Measurements from ENCODE around the gene RPTOR.
"Not testable (repeated sequence)": the region's sequence is repeated elsewhere in the genome, so short reads cannot be mapped to it uniquely, and the experiment has no call there.

The RPTOR gene

GRCh38 chr17:80512233-80512632 lies 32.4 kb upstream of the RPTOR start:
- no peak for DNase-seq (ENCODE audit: low spot score)

- no peak for DNase-seq (ENCODE audit: low spot score)
Measured at GRCh38 chr17:80513201-80513600, 31.4 kb upstream of the RPTOR start.

- DNase-seq (ENCODE audit: low spot score): no peak
Measured at GRCh38 chr17:80513892-80514291, 30.7 kb upstream of the RPTOR start.

GRCh38 chr17:80516171-80516932 lies 28.3 kb upstream of the RPTOR start:
- DNase-seq (ENCODE audit: low spot score): no peak

- DNase-seq (ENCODE audit: low spot score): no peak
Measured at GRCh38 chr17:80517641-80518040, 27.0 kb upstream of the RPTOR start.

GRCh38 chr17:80518392-80518791 lies 26.2 kb upstream of the RPTOR start:
- no peak for DNase-seq (ENCODE audit: low spot score)

GRCh38 chr17:80519091-80519781 lies 25.4 kb upstream of the RPTOR start:
- DNase-seq (ENCODE audit: low spot score): no peak

GRCh38 chr17:80520810-80521455 lies 23.7 kb upstream of the RPTOR start:
- DNase-seq (ENCODE audit: low spot score): no peak

GRCh38 chr17:80523054-80523744 lies 21.4 kb upstream of the RPTOR start:
- DNase-seq (ENCODE audit: low spot score): no peak

- no peak for DNase-seq (ENCODE audit: low spot score)
Measured at GRCh38 chr17:80523956-80524712, 20.5 kb upstream of the RPTOR start.

- no peak for DNase-seq (ENCODE audit: low spot score)
Measured at GRCh38 chr17:80526116-80526910, 18.3 kb upstream of the RPTOR start.

GRCh38 chr17:80527016-80527645 lies 17.5 kb upstream of the RPTOR start:
- DNase-seq (ENCODE audit: low spot score): no peak

GRCh38 chr17:80528536-80528935 lies 16.1 kb upstream of the RPTOR start:
- DNase-seq (ENCODE audit: low spot score): no peak

- no peak for DNase-seq (ENCODE audit: low spot score)
Measured at GRCh38 chr17:80529104-80529903, 15.3 kb upstream of the RPTOR start.

- no peak for DNase-seq (ENCODE audit: low spot score)
Measured at GRCh38 chr17:80529904-80530292, 14.7 kb upstream of the RPTOR start.

- DNase-seq (ENCODE audit: low spot score): no peak
Measured at GRCh38 chr17:80531400-80531799, 13.2 kb upstream of the RPTOR start.

GRCh38 chr17:80537386-80537785 lies 7.3 kb upstream of the RPTOR start:
- DNase-seq (ENCODE audit: low spot score): not testable (repeated sequence)

GRCh38 chr17:80538484-80538883 lies 6.2 kb upstream of the RPTOR start:
- DNase-seq (ENCODE audit: low spot score): no peak

- DNase-seq (ENCODE audit: low spot score): peak; percentile 49
Measured at GRCh38 chr17:80539022-80539641, 5.5 kb upstream of the RPTOR start.

All from SK-N-DZ (cell line).